HepG2 (cell line): ENCODE data around the gene SPC24. TPM values are rescaled to one million over a fixed set of nuclear protein-coding genes. Genes with fewer than 3 reads are reported as not detected.

Source experiments
- ARID4A ChIP-seq: sonication (generic); formaldehyde crosslinking; IDR thresholded peaks from 2 replicates; pipeline ENCODE4 v1.5.0; 2020; ENCODE audit warnings: mild to moderate bottlenecking, missing genetic modification reagents, borderline replicate concordance
- FOXP1 ChIP-seq, 2 experiments: fragments of 450-650 bp in 1 of 2; IDR thresholded peaks; 2 replicates each; pipeline ENCODE4 v1.6.1; 2017 to 2018; ENCODE audit warnings: antibody characterized with exemption in 1 of 2
- HOXD1 ChIP-seq: sonication (generic); formaldehyde crosslinking; IDR thresholded peaks from 2 replicates; pipeline ENCODE4 v1.5.0; 2020; ENCODE audit warnings: missing genetic modification reagents
- MTERF4 ChIP-seq: sonication (generic); formaldehyde crosslinking; IDR thresholded peaks from 2 replicates; pipeline ENCODE4 v1.8.0; 2023; ENCODE audit warnings: mild to moderate bottlenecking, missing genetic modification reagents
- MXI1 ChIP-seq: IDR thresholded peaks from 3 replicates; pipeline ENCODE4 v1.6.1; 2012; ENCODE audit warnings: low read depth, low read length, inconsistent platforms, borderline replicate concordance
- RORA ChIP-seq: sonication (generic); formaldehyde crosslinking; IDR thresholded peaks from 2 replicates; pipeline ENCODE4 v1.5.0; 2020; ENCODE audit warnings: mild to moderate bottlenecking, missing genetic modification reagents, moderate library complexity
- TBP ChIP-seq: sonication (generic); formaldehyde crosslinking; IDR thresholded peaks from 2 replicates; pipeline ENCODE4 v1.5.0; 2020; ENCODE audit warnings: missing genetic modification reagents
- TFDP1 ChIP-seq: IDR thresholded peaks from 2 replicates; pipeline ENCODE4 v1.6.1; 2016; ENCODE audit warnings: missing compliant biosample characterization, missing genetic modification reagents, borderline replicate concordance
- TSC22D2 ChIP-seq: sonication (generic); formaldehyde crosslinking; IDR thresholded peaks from 2 replicates; pipeline ENCODE4 v1.5.1; 2020; ENCODE audit warnings: missing genetic modification reagents, mild to moderate bottlenecking, borderline replicate concordance
- ZNF230 ChIP-seq: sonication (generic); formaldehyde crosslinking; IDR thresholded peaks from 2 replicates; pipeline ENCODE4 v1.4.0; 2020; ENCODE audit warnings: mild to moderate bottlenecking, missing genetic modification reagents
- ZNF674 ChIP-seq: sonication (generic); formaldehyde crosslinking; IDR thresholded peaks from 2 replicates; pipeline ENCODE4 v1.5.0; 2020; ENCODE audit warnings: low read depth, mild to moderate bottlenecking, missing genetic modification reagents
- ZNF746 ChIP-seq: sonication (generic); formaldehyde crosslinking; IDR thresholded peaks from 2 replicates; pipeline ENCODE4 v1.8.0; 2022; ENCODE audit warnings: mild to moderate bottlenecking, missing genetic modification reagents
- ZXDC ChIP-seq: sonication (generic); formaldehyde crosslinking; IDR thresholded peaks from 2 replicates; pipeline ENCODE4 v1.5.0; 2020; ENCODE audit warnings: mild to moderate bottlenecking, missing genetic modification reagents
- polyA plus RNA-seq, 8 experiments: library from polyadenylated mRNA; depleted of rRNA in 3 of 8; stranded (reverse) in 7 of 8; unstranded in 1 of 8; fragments of >200 nt; fragmentation: Illumina TruSeq in 4 of 8; extraction: Trizol in 4 of 8; gene quantifications; 2 replicates each; pipeline versions ENCODE4 v1.2.1 to v1.2.3, GENCODE V29; 2011 to 2016; ENCODE audit warnings: low read depth in 4 of 8, missing spikeins in 1 of 8, mixed read lengths in 1 of 8; ENCODE audit not compliant: insufficient read depth in 1 of 8
- total RNA-seq, 5 experiments: library from RNA; depleted of rRNA; stranded (reverse); fragments of >200 nt; fragmentation: Illumina TruSeq; extraction: Trizol; gene quantifications; 2 replicates each; pipeline ENCODE4 v1.2.3, GENCODE V29; 2016; ENCODE audit warnings: low read depth in 1 of 5

Gene SPC24
- total and polyA plus RNA-seq, 2 of the 13 experiments (the other 11 are each of a cell fraction or from before 2014, with no cell fraction given), result 10.0 to 46.2 TPM

- TF ChIP-seq ARID4A (CRISPR knock-in tag), result peak; percentile 39; the same call in 1 of the 2 replicates
- TF ChIP-seq ZNF674, result no peak
- no peak for TF ChIP-seq TBP
- TF ChIP-seq RORA, result no peak
- TF ChIP-seq HOXD1 (CRISPR knock-in tag), result no peak
- no peak for TF ChIP-seq FOXP1 (IDR thresholded peaks at IDR 0.05)
- TF ChIP-seq FOXP1 (CRISPR knock-in tag; IDR thresholded peaks at IDR 0.05), result peak; percentile 15; the same call in 1 of the 2 replicates
- TF ChIP-seq TFDP1 (CRISPR knock-in tag), result no peak
- 0 out of 2 replicates have a peak, but pooled peaks have one; percentile 64 for TF ChIP-seq MTERF4 (CRISPR knock-in tag)
- TF ChIP-seq ZNF230, result peak; percentile 20; the same call in 1 of the 2 replicates
- TF ChIP-seq MXI1, result peak; percentile 60; the same call in 1 of the 3 replicates
- no peak for TF ChIP-seq TSC22D2
- no peak; the same call in 1 of the 2 replicates for TF ChIP-seq ZXDC (CRISPR knock-in tag)
- peak; percentile 70; the same call in 1 of the 2 replicates for TF ChIP-seq ZNF746 (CRISPR knock-in tag)
These were observed 12.9 kb downstream of the SPC24 start (continued) for GRCh38 chr19:11142528-11143171.
